ENCODE data around the gene LRRC4B.
"Not testable (repeated sequence)": the region's sequence is repeated elsewhere in the genome, so short reads cannot be mapped to it uniquely, and the experiment has no call there.

DNA sequence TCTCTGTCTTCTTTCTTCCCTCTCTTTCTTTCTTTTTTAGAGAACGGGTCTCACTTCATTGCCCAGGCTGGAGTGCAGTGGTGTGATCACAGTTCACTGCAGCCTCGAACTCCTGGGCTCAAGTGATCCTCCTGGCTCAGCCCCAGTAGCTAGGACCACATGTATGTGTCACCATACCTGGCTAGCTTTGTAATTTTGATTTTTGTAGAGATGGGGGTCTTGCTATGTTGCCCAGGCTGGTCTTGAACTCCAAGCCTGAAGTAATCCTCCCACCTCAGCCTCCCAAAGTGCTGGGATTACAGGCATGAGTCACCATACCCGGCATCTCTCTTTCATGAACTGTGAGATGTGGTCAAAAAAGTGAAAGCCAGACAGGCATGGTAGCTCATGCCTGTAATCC is 94.9 kb downstream of the LRRC4B start:
- TF ChIP-seq, protein P1, sequence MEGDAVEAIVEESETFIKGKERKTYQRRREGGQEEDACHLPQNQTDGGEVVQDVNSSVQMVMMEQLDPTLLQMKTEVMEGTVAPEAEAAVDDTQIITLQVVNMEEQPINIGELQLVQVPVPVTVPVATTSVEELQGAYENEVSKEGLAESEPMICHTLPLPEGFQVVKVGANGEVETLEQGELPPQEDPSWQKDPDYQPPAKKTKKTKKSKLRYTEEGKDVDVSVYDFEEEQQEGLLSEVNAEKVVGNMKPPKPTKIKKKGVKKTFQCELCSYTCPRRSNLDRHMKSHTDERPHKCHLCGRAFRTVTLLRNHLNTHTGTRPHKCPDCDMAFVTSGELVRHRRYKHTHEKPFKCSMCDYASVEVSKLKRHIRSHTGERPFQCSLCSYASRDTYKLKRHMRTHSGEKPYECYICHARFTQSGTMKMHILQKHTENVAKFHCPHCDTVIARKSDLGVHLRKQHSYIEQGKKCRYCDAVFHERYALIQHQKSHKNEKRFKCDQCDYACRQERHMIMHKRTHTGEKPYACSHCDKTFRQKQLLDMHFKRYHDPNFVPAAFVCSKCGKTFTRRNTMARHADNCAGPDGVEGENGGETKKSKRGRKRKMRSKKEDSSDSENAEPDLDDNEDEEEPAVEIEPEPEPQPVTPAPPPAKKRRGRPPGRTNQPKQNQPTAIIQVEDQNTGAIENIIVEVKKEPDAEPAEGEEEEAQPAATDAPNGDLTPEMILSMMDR (IDR thresholded peaks at IDR 0.05): not testable (repeated sequence)
- not testable (repeated sequence) for TF ChIP-seq POLR2A, EP300, POLR2AphosphoS5 (IDR thresholded peaks at IDR 0.05)

All from upper lobe of left lung (tissue), 4 donors.